Measurements from ENCODE around the gene CSRNP2.
A peak's percentile ranks its signal among the peaks of the same experiment; 100 is the strongest.
"Not testable (repeated sequence)": the region's sequence is repeated elsewhere in the genome, so short reads cannot be mapped to it uniquely, and the experiment has no call there.

Gene CSRNP2

DNA sequence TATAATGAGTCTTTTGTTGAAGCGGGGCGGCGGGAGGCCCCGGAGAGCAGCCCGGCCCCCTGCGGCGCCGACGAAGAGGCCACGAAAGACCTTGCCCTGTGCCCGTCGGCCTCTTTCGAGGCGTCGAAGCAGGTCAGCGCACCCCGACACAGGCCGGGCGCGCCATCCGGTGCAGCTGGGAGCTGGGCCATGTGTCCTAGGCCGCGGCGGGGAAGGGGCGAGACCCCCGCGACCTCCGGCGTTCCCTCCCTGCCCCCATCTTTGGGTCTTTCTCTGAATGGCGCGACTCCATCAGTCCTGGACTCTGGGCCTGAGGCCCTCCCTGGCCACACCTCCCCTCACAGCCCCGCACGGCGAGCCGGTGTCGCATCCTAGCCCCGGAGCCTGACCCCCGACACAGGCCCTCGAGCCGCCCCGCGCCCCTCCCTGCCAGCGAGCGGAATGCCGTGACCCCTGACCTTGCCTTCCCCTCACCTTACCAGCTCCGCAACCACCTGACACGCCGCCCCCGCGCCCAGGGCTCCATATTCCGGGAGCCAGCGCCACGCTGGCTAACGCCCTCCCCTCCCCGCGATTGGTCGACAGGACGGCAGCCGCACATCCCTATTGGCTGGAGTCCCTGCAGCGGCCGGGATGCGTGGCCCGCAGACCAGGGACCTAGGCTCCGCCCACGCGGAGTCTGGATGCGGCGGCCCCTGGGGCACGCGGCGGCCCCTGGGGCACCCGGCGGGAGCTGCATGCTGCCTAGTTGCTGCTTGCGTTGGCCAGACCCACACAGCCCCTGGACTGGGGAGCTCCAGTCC lies 57.4 kb downstream of the CSRNP2 start, which contains the start of gene SLC11A2:
Gene SLC11A2 (minus strand): TSS at position 549 of the 803 bp plus-strand sequence. CDS start 15,656 bp downstream, outside the sequence.
- peak; percentile 98 for DNase-seq

DNA sequence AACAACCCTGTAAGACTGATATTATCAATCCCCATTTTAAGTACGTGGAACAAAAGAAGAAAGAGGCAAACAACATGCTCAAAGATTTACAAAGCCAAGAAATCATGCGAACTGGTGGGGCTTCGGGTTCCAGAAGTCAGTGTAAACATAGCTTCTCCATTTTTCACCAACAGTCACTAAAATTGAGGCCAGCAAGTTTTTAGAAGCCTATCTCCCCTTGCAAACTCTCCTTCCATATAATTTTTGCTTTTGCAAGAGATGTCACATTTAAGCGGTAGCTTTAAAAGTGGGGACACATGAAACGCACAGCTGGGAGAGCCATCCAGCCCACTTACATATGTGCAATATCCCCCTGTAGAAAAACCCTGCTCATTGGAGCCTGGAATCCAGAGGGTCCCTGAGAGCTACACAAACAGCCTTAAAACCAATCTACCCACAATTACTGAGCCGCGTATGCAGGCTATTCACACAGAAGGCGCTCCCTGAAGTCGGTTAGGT lies 58.0 kb downstream of the CSRNP2 start:
- no peak for DNase-seq

DNA sequence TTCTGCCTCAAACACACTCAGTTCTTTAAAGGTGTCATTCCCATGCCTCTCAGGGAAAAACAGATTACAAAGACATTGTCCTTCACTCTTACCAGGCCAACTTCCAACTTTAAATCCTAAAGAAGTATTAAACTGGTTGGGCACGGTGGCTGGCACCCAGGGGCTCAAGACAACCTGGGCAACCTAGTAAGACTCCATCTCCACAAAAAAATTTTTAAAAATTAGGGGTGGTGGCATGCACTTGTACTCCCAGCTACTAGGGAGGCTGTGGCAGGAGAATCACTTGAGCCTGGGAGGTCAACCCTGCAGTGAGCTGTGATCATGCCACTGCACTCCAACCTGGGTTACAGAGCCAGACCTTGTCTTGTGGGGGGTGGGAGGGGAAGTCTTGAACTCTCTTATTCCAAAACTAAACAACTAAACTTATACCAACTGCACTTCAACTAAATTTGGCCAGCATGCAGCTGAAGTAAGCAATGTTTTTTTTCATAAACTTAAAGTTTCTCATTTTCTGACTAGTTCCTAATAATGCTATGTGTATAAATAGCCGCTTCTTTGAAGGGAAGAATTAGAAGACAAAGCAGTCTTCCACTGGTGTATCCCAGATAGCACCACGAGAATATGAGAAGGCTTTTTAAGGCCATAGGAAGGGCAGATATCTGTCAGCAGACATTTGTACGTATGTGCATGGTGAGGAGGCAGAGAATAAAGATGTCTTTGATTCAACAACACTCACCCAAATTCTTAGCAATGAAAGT lies 59.6 kb downstream of the CSRNP2 start:
- DNase-seq: no peak

DNA sequence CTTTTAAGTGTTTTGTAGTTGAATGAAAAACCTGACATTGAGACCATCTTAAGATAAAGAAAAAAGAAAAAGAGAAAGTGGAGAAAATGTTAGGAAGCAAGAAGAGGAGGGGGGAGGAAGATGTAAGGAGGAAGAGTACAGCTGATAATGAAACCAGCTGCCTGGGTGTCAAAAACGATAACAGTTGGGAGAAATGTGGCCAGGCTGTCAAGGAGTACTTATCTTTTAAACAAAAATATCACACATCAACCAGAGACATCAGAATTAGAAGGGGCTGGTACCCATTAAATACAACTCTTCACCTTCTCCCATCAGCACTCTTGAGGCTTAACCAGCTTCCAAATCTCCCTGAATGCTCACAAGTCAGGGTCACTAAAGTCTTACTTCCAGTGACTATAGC lies 61.7 kb downstream of the CSRNP2 start:
- no peak for DNase-seq

DNA sequence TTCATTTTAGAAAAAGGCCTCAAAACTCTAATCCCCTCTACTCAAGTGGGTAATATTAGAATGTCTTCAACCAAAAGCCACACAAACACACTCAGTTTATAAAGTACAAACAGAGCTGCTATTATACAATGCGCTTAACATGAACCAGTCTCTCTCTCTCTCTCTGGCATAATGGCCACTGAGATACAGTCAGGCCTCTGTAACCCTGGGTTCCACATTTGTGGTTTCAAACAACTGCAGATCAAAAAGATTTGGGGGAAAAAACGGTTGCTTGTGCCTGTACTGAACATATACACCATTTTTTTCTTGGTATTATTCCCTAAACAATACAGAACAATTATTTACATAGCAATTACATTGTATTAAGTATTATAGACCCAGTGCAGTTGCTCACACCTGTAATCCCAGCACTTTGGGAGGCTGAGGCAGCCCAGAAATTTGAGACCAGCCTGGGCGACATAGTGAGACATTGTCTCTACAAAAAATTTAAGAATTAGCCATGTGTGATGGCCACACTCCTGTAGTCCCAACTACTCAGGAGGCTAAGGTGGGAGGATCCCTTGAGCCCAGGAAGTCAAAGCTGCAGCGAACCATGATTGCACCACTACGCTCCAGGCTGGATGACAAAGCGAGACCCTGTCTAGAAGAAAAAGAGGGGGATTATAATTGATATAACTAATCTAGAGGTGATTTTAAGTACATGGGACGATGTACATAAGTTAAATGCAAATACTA lies 62.8 kb downstream of the CSRNP2 start:
- DNase-seq: no peak

DNA sequence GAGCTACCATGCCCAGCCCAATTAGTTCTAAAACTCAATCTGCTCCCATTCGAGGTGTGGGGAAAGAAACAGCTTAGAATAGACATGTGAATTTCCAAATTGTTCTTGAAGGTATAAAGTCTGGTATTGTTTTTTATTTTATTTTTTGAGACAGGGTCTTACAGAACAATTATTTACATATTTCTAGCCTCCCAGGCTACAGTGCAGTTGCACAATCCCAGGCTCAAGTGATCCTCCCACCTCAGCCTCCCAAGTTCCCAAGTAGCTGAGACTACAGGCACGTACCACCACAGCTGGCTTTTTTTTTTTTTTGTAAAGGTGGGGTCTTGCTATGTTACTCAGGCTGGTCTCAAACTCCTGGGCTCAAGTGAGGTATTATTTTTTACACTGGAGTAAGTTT lies 63.5 kb downstream of the CSRNP2 start:
- DNase-seq: no peak

DNA sequence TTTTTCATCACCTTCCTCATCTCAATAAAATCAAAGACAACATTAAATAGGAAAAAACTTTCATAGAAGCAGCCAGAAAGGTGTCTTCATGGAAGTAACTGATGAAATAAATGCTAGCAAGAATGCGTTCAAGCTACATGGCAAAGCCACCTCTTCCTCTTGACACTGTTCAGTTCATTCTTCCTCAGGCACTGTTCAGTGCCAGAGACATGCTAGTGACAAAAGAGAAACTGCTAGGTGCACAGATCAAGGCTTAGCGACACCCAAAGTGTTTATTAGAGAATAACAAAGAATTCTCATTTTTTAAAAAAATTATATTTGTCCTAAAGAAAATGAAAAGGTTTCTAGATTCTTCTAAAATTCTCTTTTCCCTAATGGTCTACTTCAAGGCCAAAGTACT lies 64.4 kb downstream of the CSRNP2 start:
- no peak for DNase-seq

DNA sequence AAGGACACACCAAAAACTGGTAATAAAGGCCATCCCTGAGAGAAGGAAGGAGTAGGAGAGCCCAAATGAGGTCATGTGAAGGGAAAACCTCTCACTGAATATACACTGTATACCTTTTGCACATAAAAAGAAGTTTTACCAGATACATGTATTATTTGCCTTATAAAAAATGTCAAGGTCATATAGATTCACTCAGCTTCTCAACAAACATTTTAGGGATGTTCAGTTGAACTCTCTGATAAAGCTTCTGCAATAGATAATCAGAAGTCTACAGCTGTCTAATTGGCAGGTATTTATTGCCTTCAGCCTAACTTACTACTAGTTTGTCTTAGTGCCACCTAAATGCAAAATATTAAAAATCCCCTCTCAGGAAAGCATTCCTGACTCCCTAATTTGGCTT lies 65.9 kb downstream of the CSRNP2 start:
- DNase-seq: no peak

DNA sequence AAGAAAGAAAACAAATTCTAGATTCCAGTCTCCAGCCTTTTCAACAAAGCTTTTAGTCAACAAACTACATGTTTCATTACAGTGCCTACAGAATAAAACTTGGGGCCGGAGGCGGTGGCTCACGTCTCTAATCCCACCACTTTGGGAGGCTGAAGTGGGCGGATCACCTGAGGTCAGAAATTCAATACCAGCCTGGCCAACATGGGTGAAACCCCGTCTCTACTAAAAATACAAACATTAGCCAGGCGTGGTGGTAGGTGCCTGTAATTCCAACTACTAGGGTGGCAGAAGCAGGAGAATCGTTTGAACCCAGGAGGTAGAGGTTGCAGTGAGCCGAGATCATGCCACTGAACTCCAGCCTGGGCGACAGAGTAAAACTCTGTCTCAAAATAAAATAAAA lies 68.9 kb downstream of the CSRNP2 start:
- DNase-seq: not testable (repeated sequence)

DNA sequence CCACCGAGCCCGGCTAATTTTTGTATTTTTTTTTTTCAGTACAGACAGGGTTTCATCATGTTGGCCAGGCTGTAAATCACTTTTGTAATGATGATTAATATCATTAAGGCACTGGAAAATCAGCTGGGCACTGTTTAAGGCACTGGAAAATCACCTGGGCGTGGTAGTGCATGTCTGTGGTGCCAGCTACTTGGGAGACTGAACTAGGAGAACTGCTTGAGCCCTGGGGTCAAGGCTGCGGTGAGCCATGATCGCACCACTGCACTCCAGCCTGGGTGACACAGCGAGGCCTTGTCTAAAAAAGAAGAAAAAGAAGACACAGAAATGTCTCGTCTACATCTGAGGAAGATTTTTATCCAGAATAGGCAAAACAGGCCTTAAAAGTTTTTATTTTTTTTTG lies 70.0 kb downstream of the CSRNP2 start:
- no peak for DNase-seq

DNA sequence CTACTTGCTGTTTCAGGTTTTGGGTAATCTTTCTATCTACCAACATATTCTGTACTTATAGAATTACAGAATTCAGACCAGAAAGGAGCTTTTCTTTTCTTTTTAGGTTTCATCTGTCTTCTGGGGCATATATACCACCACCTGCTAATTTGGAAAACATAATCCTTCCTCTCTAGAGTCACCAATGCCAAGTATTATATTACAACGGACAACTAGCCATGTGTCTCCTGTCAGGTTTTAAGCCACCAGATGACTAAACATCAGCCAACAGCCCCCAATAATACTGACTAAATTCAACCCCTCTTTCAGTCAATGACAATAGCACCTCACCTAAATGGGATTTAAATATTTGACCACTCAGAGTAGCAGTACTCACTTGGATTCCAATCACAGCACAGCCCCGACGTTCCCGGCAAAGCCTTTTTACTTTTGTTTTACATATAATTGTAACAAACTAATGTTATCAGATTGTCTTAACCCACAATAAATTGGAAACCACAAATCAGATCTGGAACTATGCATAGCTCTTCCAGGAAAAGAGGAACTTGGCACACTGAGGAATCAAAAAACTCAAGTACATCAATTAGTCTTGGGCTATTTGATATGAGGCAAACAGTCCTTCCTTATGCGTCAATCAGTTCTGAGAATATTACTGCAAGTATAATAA lies 70.7 kb downstream of the CSRNP2 start:
- DNase-seq: no peak

DNA sequence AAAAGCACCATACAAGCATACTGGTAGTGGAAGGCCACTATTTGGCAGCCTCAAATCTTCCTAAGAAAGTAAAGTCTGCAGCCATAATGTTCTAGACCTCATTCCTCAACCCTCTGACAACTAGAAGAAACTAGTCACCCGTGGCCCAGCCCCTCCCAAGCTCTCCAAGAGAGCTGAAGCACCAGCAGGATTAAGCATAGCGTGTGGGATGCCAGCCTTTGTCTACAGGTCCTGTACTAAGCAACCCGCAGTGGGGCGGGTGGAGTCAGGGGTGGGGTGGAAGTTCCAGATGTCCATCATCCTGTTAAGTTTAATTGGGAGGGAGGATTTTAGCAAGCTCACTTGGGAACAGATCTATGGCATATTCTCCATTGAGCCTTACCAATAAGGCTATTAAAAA lies 71.4 kb downstream of the CSRNP2 start:
- DNase-seq: no peak
